ENCODE measurements around the gene CHL1.

DNA sequence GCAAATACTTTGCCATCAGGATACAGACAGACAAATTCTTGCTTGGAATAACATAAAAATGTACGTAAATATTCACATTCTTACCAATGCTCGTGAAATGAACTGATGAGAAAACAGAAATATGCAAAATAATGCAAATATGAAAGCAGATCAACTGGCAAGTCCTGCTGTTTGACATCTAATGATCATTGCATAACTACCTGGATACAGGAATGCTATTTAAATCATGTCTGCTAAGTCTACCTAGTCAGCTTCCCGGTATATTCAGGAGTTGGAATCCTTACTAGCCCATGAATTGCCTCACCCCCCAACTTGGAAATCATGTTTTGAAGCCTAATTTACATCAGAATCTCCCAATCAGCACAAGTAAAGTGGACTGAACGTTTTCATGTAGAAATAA lies 230.6 kb downstream of the CHL1 start:
- no peak for TF ChIP-seq POLR2A (IDR thresholded peaks at IDR 0.05)
- TF ChIP-seq, protein P1, sequence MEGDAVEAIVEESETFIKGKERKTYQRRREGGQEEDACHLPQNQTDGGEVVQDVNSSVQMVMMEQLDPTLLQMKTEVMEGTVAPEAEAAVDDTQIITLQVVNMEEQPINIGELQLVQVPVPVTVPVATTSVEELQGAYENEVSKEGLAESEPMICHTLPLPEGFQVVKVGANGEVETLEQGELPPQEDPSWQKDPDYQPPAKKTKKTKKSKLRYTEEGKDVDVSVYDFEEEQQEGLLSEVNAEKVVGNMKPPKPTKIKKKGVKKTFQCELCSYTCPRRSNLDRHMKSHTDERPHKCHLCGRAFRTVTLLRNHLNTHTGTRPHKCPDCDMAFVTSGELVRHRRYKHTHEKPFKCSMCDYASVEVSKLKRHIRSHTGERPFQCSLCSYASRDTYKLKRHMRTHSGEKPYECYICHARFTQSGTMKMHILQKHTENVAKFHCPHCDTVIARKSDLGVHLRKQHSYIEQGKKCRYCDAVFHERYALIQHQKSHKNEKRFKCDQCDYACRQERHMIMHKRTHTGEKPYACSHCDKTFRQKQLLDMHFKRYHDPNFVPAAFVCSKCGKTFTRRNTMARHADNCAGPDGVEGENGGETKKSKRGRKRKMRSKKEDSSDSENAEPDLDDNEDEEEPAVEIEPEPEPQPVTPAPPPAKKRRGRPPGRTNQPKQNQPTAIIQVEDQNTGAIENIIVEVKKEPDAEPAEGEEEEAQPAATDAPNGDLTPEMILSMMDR (IDR thresholded peaks at IDR 0.05) = no peak

All from prostate gland (tissue), 2 donors.